WTC11 (cell line): ENCODE data around the gene GJD3. TPM values are rescaled to one million over a fixed set of nuclear protein-coding genes. Genes with fewer than 3 reads are reported as not detected.

Experiments
- ATAC-seq: fragments of 200-7000 bp; cut with Tn5 transposase; 2 replicates; pipeline ENCODE4 v1.10.0; 2021; ENCODE audit warnings: mild to moderate bottlenecking, moderate library complexity
- CTCF ChIA-PET: fragments of 300-600 bp; sonication (Branson Sonifier 250); formaldehyde crosslinking; loops from one replicate; lab custom pipeline; 2021; ENCODE audit warnings: antibody characterized with exemption; lab: Charles Lee
- POLR2A ChIA-PET: fragments of 350-600 bp; sonication (Branson Sonifier 250); formaldehyde crosslinking; loops from one replicate; lab custom pipeline; 2021; ENCODE audit warnings: antibody characterized with exemption; lab: Charles Lee
- DNase-seq: peaks from one replicate; pipeline ENCODE4 v3.0.0; 2021; ENCODE audit warnings: low spot score
- H3K27ac Mint-ChIP-seq: 2 replicates; pipeline ENCODE4 v1.8.0; 2021; ENCODE audit warnings: mixed read lengths
- H3K27me3 Mint-ChIP-seq: 2 replicates; pipeline ENCODE4 v1.8.0; 2021; ENCODE audit warnings: low read depth, mild to moderate bottlenecking, moderate library complexity, mixed read lengths
- H3K36me3 Mint-ChIP-seq: 2 replicates; pipeline ENCODE4 v1.8.0; 2021; ENCODE audit warnings: mixed read lengths
- H3K4me1 Mint-ChIP-seq: 2 replicates; pipeline ENCODE4 v1.8.0; 2022; ENCODE audit warnings: mixed read lengths
- H3K4me3 Mint-ChIP-seq: 2 replicates; pipeline ENCODE4 v1.8.0; 2021; ENCODE audit warnings: mild to moderate bottlenecking, moderate library complexity, mixed read lengths
- H3K9me3 Mint-ChIP-seq: 2 replicates; pipeline ENCODE4 v1.8.0; 2021; ENCODE audit warnings: mixed read lengths
- ATF1 ChIP-seq: sonication (generic); formaldehyde crosslinking; IDR thresholded peaks from 2 replicates; pipeline ENCODE4 v1.8.1; 2023; ENCODE audit warnings: mild to moderate bottlenecking, moderate library complexity, missing genetic modification reagents
- EMX1 ChIP-seq: fragments of 250-450 bp; sonication (Bioruptor Pico); IDR thresholded peaks from 2 replicates; pipeline ENCODE4 v1.8.0; 2021; ENCODE audit warnings: mild to moderate bottlenecking
- ETV6 ChIP-seq: sonication (generic); formaldehyde crosslinking; IDR thresholded peaks from 2 replicates; pipeline ENCODE4 v1.8.1; 2022; ENCODE audit warnings: mild to moderate bottlenecking, missing genetic modification reagents
- FOXP1 ChIP-seq: sonication (generic); formaldehyde crosslinking; IDR thresholded peaks from 2 replicates; pipeline ENCODE4 v1.8.0; 2022; ENCODE audit warnings: missing genetic modification reagents, mild to moderate bottlenecking, moderate library complexity, borderline replicate concordance
- MXD4 ChIP-seq: fragments of 250-450 bp; sonication (Bioruptor Pico); IDR thresholded peaks from 2 replicates; pipeline ENCODE4 v1.8.0; 2021; ENCODE audit warnings: mild to moderate bottlenecking, moderate library complexity, borderline replicate concordance
- NFATC4 ChIP-seq: fragments of 250-450 bp; sonication (Bioruptor Pico); IDR thresholded peaks from 2 replicates; pipeline ENCODE4 v1.9.0; 2021; ENCODE audit warnings: mild to moderate bottlenecking
- NR3C1 ChIP-seq: sonication (generic); formaldehyde crosslinking; conservative IDR thresholded peaks from 2 replicates; pipeline ENCODE4 v1.8.1; 2023; ENCODE audit warnings: low read depth, mild to moderate bottlenecking, missing genetic modification reagents
- SMAD3 ChIP-seq: sonication (generic); formaldehyde crosslinking; IDR thresholded peaks from 2 replicates; pipeline ENCODE4 v1.8.0; 2022; ENCODE audit warnings: missing genetic modification reagents, mild to moderate bottlenecking, borderline replicate concordance
- TCF7 ChIP-seq: sonication (generic); formaldehyde crosslinking; IDR thresholded peaks from 2 replicates; pipeline ENCODE4 v1.8.0; 2022; ENCODE audit warnings: mild to moderate bottlenecking, low read depth, missing genetic modification reagents, moderate library complexity
- TP53 ChIP-seq: sonication (generic); formaldehyde crosslinking; IDR thresholded peaks from 2 replicates; pipeline ENCODE4 v1.8.1; 2023; ENCODE audit warnings: mild to moderate bottlenecking, missing genetic modification reagents
- ZNF671 ChIP-seq: fragments of 250-450 bp; sonication (Bioruptor Pico); IDR thresholded peaks from 2 replicates; pipeline ENCODE4 v1.8.0; 2021; ENCODE audit warnings: mild to moderate bottlenecking
- total RNA-seq: library from RNA; stranded (reverse); gene quantifications from 3 replicates; pipeline ENCODE4 v1.2.3, GENCODE V29; 2021
- TF ChIP-seq, protein P1 (sequence below): sonication (generic); formaldehyde crosslinking; IDR thresholded peaks from 2 replicates; pipeline ENCODE4 v1.8.0; 2022; ENCODE audit warnings: mild to moderate bottlenecking, missing genetic modification reagents
- TF ChIP-seq, protein P2 (sequence below): sonication (generic); formaldehyde crosslinking; IDR thresholded peaks from 2 replicates; pipeline ENCODE4 v1.8.1; 2023; ENCODE audit warnings: mild to moderate bottlenecking, missing genetic modification reagents, moderate library complexity
- TF ChIP-seq, protein P3 (sequence below): sonication (generic); formaldehyde crosslinking; IDR thresholded peaks from 2 replicates; pipeline ENCODE4 v1.8.0; 2023; ENCODE audit warnings: missing genetic modification reagents
- TF ChIP-seq, protein P4 (sequence below): fragments of 250-450 bp; sonication (Bioruptor Pico); IDR thresholded peaks from 2 replicates; pipeline ENCODE4 v2.1.2; 2022; ENCODE audit warnings: mild to moderate bottlenecking, moderate library complexity
- TF ChIP-seq, protein P5 (sequence below): sonication (generic); formaldehyde crosslinking; IDR thresholded peaks from 2 replicates; pipeline ENCODE4 v1.8.0; 2022; ENCODE audit warnings: mild to moderate bottlenecking, missing genetic modification reagents
- TF ChIP-seq, protein P6 (sequence below): sonication (generic); formaldehyde crosslinking; IDR thresholded peaks from 2 replicates; pipeline ENCODE4 v1.8.0; 2023; ENCODE audit warnings: missing genetic modification reagents, mild to moderate bottlenecking, borderline replicate concordance

The GJD3 gene
- total RNA-seq, 1 experiment from 2014 or later = 2.3 TPM

DNA sequence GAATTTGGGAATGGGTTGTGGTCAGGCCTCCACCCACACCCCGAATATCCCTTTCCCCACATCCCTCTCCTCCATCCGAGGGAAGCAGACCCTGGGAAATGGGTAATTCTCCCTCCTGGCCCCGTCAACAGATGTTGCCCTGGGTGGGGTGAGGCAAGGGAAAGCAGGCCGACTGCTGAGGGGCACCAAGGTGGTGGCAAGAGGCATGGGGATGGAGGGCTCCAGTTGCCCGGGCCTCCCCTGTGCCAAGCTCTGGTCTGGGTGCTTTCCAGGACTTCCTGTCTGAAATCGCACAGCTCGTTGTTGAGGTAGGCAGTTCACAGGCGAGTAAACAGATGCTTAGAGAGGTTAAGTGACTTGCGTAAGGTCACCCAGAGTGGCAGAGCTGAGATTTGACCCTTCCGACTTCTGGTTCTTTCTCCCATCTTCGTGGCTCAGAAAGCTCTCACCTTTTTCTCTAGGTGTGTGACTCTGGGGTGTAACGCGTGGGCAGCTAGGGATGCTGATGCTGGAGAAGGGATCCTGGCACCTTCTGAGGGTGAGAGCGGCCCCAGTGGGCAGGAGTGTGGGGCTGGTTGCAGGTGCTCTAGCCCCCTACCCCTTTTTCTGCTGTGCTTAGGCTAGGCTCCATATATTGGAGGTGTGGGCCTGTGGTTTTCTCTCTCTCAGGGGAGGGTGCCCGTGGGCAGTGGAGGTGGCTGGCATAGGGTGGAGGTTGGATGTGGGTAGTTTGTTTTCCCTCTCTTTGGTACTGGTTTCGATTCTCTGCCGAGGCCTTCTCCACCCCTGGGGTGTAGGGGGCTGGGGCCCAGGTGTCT lies 38.3 kb downstream of the GJD3 start:
- no peak overlapping the region for H3K4me3 Mint-ChIP-seq
- H3K27ac Mint-ChIP-seq = no peak overlapping the region
- peaks cover 1% of the 10 kb centered on the region for H3K36me3 Mint-ChIP-seq
- CTCF ChIA-PET = interaction anchor here (2.4 to 3.2 kb wide), 2 partner anchors 9 to 28 kb away, joined by 14 to 22 read pairs; no protein-coding TSS in a partner anchor
- DNase-seq = no peak
- no peaks in the 10 kb centered on the region for H3K27me3 Mint-ChIP-seq
- H3K4me1 Mint-ChIP-seq = peaks cover 31% of the 10 kb centered on the region
- no peaks in the 10 kb centered on the region for H3K9me3 Mint-ChIP-seq
- TF ChIP-seq, protein P1, sequence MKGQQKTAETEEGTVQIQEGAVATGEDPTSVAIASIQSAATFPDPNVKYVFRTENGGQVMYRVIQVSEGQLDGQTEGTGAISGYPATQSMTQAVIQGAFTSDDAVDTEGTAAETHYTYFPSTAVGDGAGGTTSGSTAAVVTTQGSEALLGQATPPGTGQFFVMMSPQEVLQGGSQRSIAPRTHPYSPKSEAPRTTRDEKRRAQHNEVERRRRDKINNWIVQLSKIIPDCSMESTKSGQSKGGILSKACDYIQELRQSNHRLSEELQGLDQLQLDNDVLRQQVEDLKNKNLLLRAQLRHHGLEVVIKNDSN (CRISPR knock-in tag) = no peak
- TF ChIP-seq, protein P2, sequence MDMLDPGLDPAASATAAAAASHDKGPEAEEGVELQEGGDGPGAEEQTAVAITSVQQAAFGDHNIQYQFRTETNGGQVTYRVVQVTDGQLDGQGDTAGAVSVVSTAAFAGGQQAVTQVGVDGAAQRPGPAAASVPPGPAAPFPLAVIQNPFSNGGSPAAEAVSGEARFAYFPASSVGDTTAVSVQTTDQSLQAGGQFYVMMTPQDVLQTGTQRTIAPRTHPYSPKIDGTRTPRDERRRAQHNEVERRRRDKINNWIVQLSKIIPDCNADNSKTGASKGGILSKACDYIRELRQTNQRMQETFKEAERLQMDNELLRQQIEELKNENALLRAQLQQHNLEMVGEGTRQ (CRISPR knock-in tag) = no peak
- no peak for TF ChIP-seq ATF1 (CRISPR knock-in tag)
- TF ChIP-seq, protein P3, sequence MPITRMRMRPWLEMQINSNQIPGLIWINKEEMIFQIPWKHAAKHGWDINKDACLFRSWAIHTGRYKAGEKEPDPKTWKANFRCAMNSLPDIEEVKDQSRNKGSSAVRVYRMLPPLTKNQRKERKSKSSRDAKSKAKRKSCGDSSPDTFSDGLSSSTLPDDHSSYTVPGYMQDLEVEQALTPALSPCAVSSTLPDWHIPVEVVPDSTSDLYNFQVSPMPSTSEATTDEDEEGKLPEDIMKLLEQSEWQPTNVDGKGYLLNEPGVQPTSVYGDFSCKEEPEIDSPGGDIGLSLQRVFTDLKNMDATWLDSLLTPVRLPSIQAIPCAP = no peak
- no peak for TF ChIP-seq FOXP1 (CRISPR knock-in tag)
- no peak for TF ChIP-seq TP53 (CRISPR knock-in tag)
- TF ChIP-seq NR3C1 = no peak
- TF ChIP-seq, protein P4, sequence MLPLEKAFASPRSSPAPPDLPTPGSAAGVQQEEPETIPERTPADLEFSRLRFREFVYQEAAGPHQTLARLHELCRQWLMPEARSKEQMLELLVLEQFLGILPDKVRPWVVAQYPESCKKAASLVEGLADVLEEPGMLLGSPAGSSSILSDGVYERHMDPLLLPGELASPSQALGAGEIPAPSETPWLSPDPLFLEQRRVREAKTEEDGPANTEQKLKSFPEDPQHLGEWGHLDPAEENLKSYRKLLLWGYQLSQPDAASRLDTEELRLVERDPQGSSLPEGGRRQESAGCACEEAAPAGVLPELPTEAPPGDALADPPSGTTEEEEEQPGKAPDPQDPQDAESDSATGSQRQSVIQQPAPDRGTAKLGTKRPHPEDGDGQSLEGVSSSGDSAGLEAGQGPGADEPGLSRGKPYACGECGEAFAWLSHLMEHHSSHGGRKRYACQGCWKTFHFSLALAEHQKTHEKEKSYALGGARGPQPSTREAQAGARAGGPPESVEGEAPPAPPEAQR (CRISPR knock-in tag) = no peak
- TF ChIP-seq ETV6 (CRISPR knock-in tag) = no peak
- TF ChIP-seq, protein P5, sequence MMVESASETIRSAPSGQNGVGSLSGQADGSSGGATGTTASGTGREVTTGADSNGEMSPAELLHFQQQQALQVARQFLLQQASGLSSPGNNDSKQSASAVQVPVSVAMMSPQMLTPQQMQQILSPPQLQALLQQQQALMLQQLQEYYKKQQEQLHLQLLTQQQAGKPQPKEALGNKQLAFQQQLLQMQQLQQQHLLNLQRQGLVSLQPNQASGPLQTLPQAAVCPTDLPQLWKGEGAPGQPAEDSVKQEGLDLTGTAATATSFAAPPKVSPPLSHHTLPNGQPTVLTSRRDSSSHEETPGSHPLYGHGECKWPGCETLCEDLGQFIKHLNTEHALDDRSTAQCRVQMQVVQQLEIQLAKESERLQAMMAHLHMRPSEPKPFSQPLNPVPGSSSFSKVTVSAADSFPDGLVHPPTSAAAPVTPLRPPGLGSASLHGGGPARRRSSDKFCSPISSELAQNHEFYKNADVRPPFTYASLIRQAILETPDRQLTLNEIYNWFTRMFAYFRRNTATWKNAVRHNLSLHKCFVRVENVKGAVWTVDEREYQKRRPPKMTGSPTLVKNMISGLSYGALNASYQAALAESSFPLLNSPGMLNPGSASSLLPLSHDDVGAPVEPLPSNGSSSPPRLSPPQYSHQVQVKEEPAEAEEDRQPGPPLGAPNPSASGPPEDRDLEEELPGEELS (CRISPR knock-in tag) = no peak
- no peak for TF ChIP-seq MXD4 (CRISPR knock-in tag)
- no peak for TF ChIP-seq ZNF671
- TF ChIP-seq SMAD3 (CRISPR knock-in tag) = no peak
- TF ChIP-seq EMX1 (CRISPR knock-in tag) = no peak
- TF ChIP-seq NFATC4 (CRISPR knock-in tag) = no peak
- TF ChIP-seq, protein P6, sequence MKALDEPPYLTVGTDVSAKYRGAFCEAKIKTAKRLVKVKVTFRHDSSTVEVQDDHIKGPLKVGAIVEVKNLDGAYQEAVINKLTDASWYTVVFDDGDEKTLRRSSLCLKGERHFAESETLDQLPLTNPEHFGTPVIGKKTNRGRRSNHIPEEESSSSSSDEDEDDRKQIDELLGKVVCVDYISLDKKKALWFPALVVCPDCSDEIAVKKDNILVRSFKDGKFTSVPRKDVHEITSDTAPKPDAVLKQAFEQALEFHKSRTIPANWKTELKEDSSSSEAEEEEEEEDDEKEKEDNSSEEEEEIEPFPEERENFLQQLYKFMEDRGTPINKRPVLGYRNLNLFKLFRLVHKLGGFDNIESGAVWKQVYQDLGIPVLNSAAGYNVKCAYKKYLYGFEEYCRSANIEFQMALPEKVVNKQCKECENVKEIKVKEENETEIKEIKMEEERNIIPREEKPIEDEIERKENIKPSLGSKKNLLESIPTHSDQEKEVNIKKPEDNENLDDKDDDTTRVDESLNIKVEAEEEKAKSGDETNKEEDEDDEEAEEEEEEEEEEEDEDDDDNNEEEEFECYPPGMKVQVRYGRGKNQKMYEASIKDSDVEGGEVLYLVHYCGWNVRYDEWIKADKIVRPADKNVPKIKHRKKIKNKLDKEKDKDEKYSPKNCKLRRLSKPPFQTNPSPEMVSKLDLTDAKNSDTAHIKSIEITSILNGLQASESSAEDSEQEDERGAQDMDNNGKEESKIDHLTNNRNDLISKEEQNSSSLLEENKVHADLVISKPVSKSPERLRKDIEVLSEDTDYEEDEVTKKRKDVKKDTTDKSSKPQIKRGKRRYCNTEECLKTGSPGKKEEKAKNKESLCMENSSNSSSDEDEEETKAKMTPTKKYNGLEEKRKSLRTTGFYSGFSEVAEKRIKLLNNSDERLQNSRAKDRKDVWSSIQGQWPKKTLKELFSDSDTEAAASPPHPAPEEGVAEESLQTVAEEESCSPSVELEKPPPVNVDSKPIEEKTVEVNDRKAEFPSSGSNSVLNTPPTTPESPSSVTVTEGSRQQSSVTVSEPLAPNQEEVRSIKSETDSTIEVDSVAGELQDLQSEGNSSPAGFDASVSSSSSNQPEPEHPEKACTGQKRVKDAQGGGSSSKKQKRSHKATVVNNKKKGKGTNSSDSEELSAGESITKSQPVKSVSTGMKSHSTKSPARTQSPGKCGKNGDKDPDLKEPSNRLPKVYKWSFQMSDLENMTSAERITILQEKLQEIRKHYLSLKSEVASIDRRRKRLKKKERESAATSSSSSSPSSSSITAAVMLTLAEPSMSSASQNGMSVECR (CRISPR knock-in tag) = no peak
- TF ChIP-seq TCF7 = no peak
- TF ChIP-seq, all 79 proteins: peak for 0
- ATAC-seq = no peak
- POLR2A ChIA-PET = no interaction called here
